Vagina (tissue), 2 donors: ENCODE results near the gene MPRIP.

Source experiments
- CTCF ChIP-seq, 3 experiments: fragments of 450-650 bp in 2 of 3; fragments of 200-600 bp in 1 of 3; sonication (generic) in 1 of 3; IDR thresholded peaks; one replicate each; pipeline ENCODE4 v1.5.1; 2017 to 2019; ENCODE audit warnings: antibody characterized with exemption in 3 of 3, mild to moderate bottlenecking in 2 of 3, moderate library complexity in 2 of 3
- POLR2A ChIP-seq, 2 donors: fragments of 450-650 bp; IDR thresholded peaks; one replicate each; pipeline ENCODE4 v1.6.1; 2017; ENCODE audit warnings: antibody characterized with exemption in 2 of 2, mild to moderate bottlenecking in 2 of 2, moderate library complexity in 2 of 2
- POLR2AphosphoS5 ChIP-seq, 2 donors: sonication (generic); formaldehyde crosslinking; IDR thresholded peaks; one replicate each; pipeline ENCODE4 v1.9.0; 2017; ENCODE audit warnings: antibody characterized with exemption in 2 of 2, mild to moderate bottlenecking in 2 of 2, low read depth in 1 of 2; ENCODE audit not compliant: insufficient read depth in 1 of 2

- TF ChIP-seq CTCF (IDR thresholded peaks at IDR 0.05): no peak
- no peak for TF ChIP-seq POLR2AphosphoS5 (IDR thresholded peaks at IDR 0.05; ENCODE audit: insufficient read depth in 1 of 2, low read depth in 1 of 2)
- no peak for TF ChIP-seq POLR2A (IDR thresholded peaks at IDR 0.05)
These were observed 162.5 kb downstream of the MPRIP start for GRCh38 chr17:17204635-17205231.
